ENCODE results near the gene HS6ST1.

DNA sequence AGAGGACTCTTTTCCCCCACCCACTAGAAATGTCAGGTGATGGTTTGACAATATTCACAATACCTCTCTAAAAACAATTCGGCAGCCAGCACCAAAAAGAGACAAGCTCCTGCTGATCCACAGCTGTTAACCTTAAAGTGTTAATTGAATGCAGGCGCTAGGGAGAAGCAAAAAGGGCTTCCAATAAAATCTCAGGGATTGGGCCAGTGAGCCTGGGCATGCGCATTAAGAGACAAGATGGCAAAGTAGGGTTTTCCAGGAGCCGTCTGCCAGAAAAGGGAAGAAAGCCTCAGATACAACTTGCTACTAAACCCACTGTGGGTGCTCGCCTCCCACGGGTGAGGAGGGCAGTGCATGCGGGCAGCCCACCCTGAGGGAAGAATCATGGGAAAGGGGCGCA is 98.8 kb downstream of the HS6ST1 start:
- no peak for TF ChIP-seq POLR2A (IDR thresholded peaks at IDR 0.05; ENCODE audit: low read depth, low read length)
- TF ChIP-seq POLR2AphosphoS5 (IDR thresholded peaks at IDR 0.05; ENCODE audit: low read depth, low read length) = no peak
- TF ChIP-seq POU2F2 (IDR thresholded peaks at IDR 0.05; ENCODE audit: low read depth, low read length) = no peak
- TF ChIP-seq TAF1 (IDR thresholded peaks at IDR 0.05; ENCODE audit: low read depth, low read length) = no peak
- TF ChIP-seq SPI1 (IDR thresholded peaks at IDR 0.05; ENCODE audit: low read depth, low read length) = no peak
- no peak for TF ChIP-seq PAX5 (IDR thresholded peaks at IDR 0.05; ENCODE audit: insufficient read depth, low read length, severe bottlenecking)

All from GM12891 (cell line).